ENCODE measurements around the gene FAM81A.

- TF ChIP-seq ZFP30 (CRISPR knock-in tag; IDR thresholded peaks at IDR 0.05): no peak
- TF ChIP-seq OSR1 (CRISPR knock-in tag; IDR thresholded peaks at IDR 0.05): no peak
Observed at GRCh38 chr15:59457103-59457502, 19.1 kb downstream of the FAM81A start.

All from SK-N-SH treated with all-trans-retinoic acid at 6 μM for 48 hours (cell line).